GM23338 (cell line): ENCODE measurements around the gene TENM4. TPM values are rescaled to one million over a fixed set of nuclear protein-coding genes. Genes with fewer than 3 reads are reported as not detected.
"Not testable (repeated sequence)": the region's sequence is repeated elsewhere in the genome, so short reads cannot be mapped to it uniquely, and the experiment has no call there.

Experiments
- ATAC-seq: fragments of 200-7000 bp; cut with Tn5 transposase; 3 replicates; pipeline ENCODE4 v1.9.1; 2020
- DNase-seq: peaks from one replicate; pipeline ENCODE4 v3.0.0-alpha.2; 2015; ENCODE audit warnings: low spot score
- H2AFZ ChIP-seq: fragments of 200-600 bp; sonication (generic); 2 replicates; pipeline ENCODE4 v1.8.0; 2016; ENCODE audit warnings: antibody characterized with exemption, mild to moderate bottlenecking, moderate library complexity
- H3F3A ChIP-seq: fragments of 200-600 bp; sonication (generic); replicated peaks from 2 replicates; pipeline ENCODE4 v1.8.0; 2017; ENCODE audit warnings: antibody characterized with exemption, mixed run types, low read depth
- H3K27ac ChIP-seq: fragments of 200-600 bp; sonication (generic); 2 replicates; pipeline ENCODE4 v1.6.1; 2016; ENCODE audit warnings: low read depth
- H3K27me3 ChIP-seq: fragments of 200-600 bp; sonication (generic); 2 replicates; pipeline ENCODE4 v1.8.0; 2016; ENCODE audit warnings: mild to moderate bottlenecking, mixed run types, moderate library complexity; ENCODE audit not compliant: insufficient read depth
- H3K36me3 ChIP-seq: fragments of 200-600 bp; sonication (generic); 2 replicates; pipeline ENCODE4 v1.8.0; 2016; ENCODE audit warnings: mild to moderate bottlenecking; ENCODE audit not compliant: insufficient read depth
- H3K4me1 ChIP-seq: fragments of 200-600 bp; sonication (generic); 2 replicates; pipeline ENCODE4 v1.8.0; 2016; ENCODE audit warnings: mild to moderate bottlenecking, moderate library complexity; ENCODE audit not compliant: insufficient read depth
- H3K4me2 ChIP-seq: fragments of 200-600 bp; sonication (generic); 2 replicates; pipeline ENCODE4 v1.7.1; 2017; ENCODE audit warnings: mixed run types
- H3K4me3 ChIP-seq: fragments of 200-600 bp; sonication (generic); 2 replicates; pipeline ENCODE4 v1.6.1; 2016; ENCODE audit warnings: mixed run types
- H3K79me2 ChIP-seq: fragments of 200-600 bp; sonication (generic); replicated peaks from 2 replicates; pipeline ENCODE4 v1.8.0; 2017; ENCODE audit warnings: mild to moderate bottlenecking; ENCODE audit not compliant: insufficient read depth
- H3K9me2 ChIP-seq: fragments of 200-600 bp; sonication (generic); 2 replicates; pipeline ENCODE4 v1.8.0; 2017; ENCODE audit not compliant: insufficient read depth
- H4K20me1 ChIP-seq: fragments of 200-600 bp; sonication (generic); replicated peaks from 2 replicates; pipeline ENCODE4 v1.8.0; 2017; ENCODE audit warnings: mild to moderate bottlenecking; ENCODE audit not compliant: insufficient read depth
- H3K27ac Mint-ChIP-seq: 2 replicates; pipeline ENCODE4 v1.8.0; 2020; ENCODE audit warnings: inconsistent platforms, mild to moderate bottlenecking, moderate library complexity, mixed read lengths
- H3K27me3 Mint-ChIP-seq: 3 replicates; pipeline ENCODE4 v1.8.0; 2022; ENCODE audit warnings: low read depth, mild to moderate bottlenecking, moderate library complexity, mixed read lengths, inconsistent platforms; ENCODE audit not compliant: insufficient read depth, poor library complexity
- H3K36me3 Mint-ChIP-seq: 3 replicates; pipeline ENCODE4 v1.8.0; 2021; ENCODE audit warnings: low read depth, mild to moderate bottlenecking, inconsistent platforms, moderate library complexity, mixed read lengths
- H3K4me1 Mint-ChIP-seq: 3 replicates; pipeline ENCODE4 v1.8.0; 2020; ENCODE audit warnings: mild to moderate bottlenecking, inconsistent platforms, mixed read lengths
- H3K4me3 Mint-ChIP-seq: 3 replicates; pipeline ENCODE4 v1.8.0; 2021; ENCODE audit warnings: moderate library complexity, mild to moderate bottlenecking, inconsistent platforms, mixed read lengths
- H3K9me3 Mint-ChIP-seq: 3 replicates; pipeline ENCODE4 v1.8.0; 2020; ENCODE audit warnings: moderate library complexity, mild to moderate bottlenecking, inconsistent platforms, mixed read lengths
- CREB1 ChIP-seq: fragments of 250-450 bp; sonication (Bioruptor Pico); IDR thresholded peaks from 2 replicates; pipeline ENCODE4 v1.5.0; 2020; ENCODE audit warnings: low read depth, mild to moderate bottlenecking, moderate library complexity
- EZH2 ChIP-seq: fragments of 200-600 bp; sonication (generic); IDR thresholded peaks from one replicate; pipeline ENCODE4 v1.8.0; 2017; ENCODE audit warnings: antibody characterized with exemption, mild to moderate bottlenecking, low read depth; ENCODE audit not compliant: unreplicated experiment
- EZH2phosphoT487 ChIP-seq: fragments of 200-600 bp; sonication (generic); IDR thresholded peaks from one replicate; pipeline ENCODE4 v1.8.1; 2018; ENCODE audit warnings: antibody characterized with exemption; ENCODE audit not compliant: unreplicated experiment
- JUNB ChIP-seq: IDR thresholded peaks from one replicate; pipeline ENCODE4 v1.6.1; 2016; ENCODE audit warnings: antibody characterized with exemption; ENCODE audit not compliant: unreplicated experiment
- NANOG ChIP-seq: IDR thresholded peaks from 2 replicates; pipeline ENCODE4 v1.6.1; 2016; ENCODE audit warnings: antibody characterized with exemption, borderline replicate concordance
- POLR2AphosphoS5 ChIP-seq: IDR thresholded peaks from 2 replicates; pipeline ENCODE4 v1.6.1; 2016; ENCODE audit warnings: antibody characterized with exemption, low read depth
- STAT1 ChIP-seq: IDR thresholded peaks from one replicate; pipeline ENCODE4 v1.6.1; 2016; ENCODE audit warnings: antibody characterized with exemption; ENCODE audit not compliant: unreplicated experiment
- ZNF114 ChIP-seq: fragments of 250-450 bp; sonication (Bioruptor Pico); IDR thresholded peaks from 2 replicates; pipeline ENCODE4 v1.5.0; 2020; ENCODE audit warnings: mild to moderate bottlenecking, moderate library complexity
- ZNF331 ChIP-seq: fragments of 250-450 bp; sonication (Bioruptor Pico); IDR thresholded peaks from 2 replicates; pipeline ENCODE4 v1.5.0; 2020; ENCODE audit warnings: low read depth, mild to moderate bottlenecking, moderate library complexity
- polyA plus RNA-seq: library from polyadenylated mRNA; unstranded; fragments of >200 nt; fragmentation: Nextera tagmentation; extraction: Ambion mirVana; gene quantifications from 2 replicates; pipeline ENCODE4 v1.2.1, GENCODE V29; 2016
- total RNA-seq: library from RNA; depleted of rRNA; stranded (reverse); fragments of >200 nt; shearing (Covaris generic); gene quantifications from 2 replicates; pipeline ENCODE4 v1.2.3, GENCODE V29; 2014
- TF ChIP-seq, protein P1 (sequence below), 2 experiments: fragments of 200-600 bp in 1 of 2; sonication (generic) in 1 of 2; conservative IDR thresholded peaks; 2 replicates each; pipeline versions ENCODE4 v1.5.1 to v1.6.1; 2016 to 2017; ENCODE audit warnings: antibody characterized with exemption in 2 of 2, low read depth in 2 of 2, mild to moderate bottlenecking in 2 of 2, moderate library complexity in 1 of 2

Gene TENM4
- total and polyA plus RNA-seq, 2 experiments from 2014 or later: 7.3 TPM

GRCh38 chr11:78828676-78829075 lies 612.2 kb downstream of the TENM4 start:
- Histone ChIP-seq H3K4me2 (no peak overlapping the region), H3K36me3 (no peaks in the 10 kb centered on the region), H3K27ac (no peak overlapping the region), H2AFZ (no peak overlapping the region), H3K9me2 (0 out of 2 replicates have a peak, but pooled peaks cover 3% of the 10 kb centered on the region), H3K4me1 (peaks cover 5% of the 10 kb centered on the region; the same call in 1 of the 2 replicates), H4K20me1 (no peaks in the 10 kb centered on the region), H3K27me3 (no peaks in the 10 kb centered on the region), H3K4me3 (no peak overlapping the region), H3K79me2 (no peaks in the 10 kb centered on the region), H3F3A (no peaks in the 10 kb centered on the region)
- Mint-ChIP-seq H3K4me1 (peaks cover 20% of the 10 kb centered on the region), H3K4me3 (no peak overlapping the region), H3K36me3 (no peaks in the 10 kb centered on the region), H3K9me3 (no peaks in the 10 kb centered on the region), H3K27ac (no peak overlapping the region), H3K27me3 (no peaks in the 10 kb centered on the region)
- TF ChIP-seq, protein P1, sequence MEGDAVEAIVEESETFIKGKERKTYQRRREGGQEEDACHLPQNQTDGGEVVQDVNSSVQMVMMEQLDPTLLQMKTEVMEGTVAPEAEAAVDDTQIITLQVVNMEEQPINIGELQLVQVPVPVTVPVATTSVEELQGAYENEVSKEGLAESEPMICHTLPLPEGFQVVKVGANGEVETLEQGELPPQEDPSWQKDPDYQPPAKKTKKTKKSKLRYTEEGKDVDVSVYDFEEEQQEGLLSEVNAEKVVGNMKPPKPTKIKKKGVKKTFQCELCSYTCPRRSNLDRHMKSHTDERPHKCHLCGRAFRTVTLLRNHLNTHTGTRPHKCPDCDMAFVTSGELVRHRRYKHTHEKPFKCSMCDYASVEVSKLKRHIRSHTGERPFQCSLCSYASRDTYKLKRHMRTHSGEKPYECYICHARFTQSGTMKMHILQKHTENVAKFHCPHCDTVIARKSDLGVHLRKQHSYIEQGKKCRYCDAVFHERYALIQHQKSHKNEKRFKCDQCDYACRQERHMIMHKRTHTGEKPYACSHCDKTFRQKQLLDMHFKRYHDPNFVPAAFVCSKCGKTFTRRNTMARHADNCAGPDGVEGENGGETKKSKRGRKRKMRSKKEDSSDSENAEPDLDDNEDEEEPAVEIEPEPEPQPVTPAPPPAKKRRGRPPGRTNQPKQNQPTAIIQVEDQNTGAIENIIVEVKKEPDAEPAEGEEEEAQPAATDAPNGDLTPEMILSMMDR (conservative IDR thresholded peaks at IDR 0.05; ENCODE audit: low read depth in 2 of 2): no peak
- TF ChIP-seq ZNF114 (no peak), ZNF331 (CRISPR knock-in tag) (no peak), STAT1 (no peak), POLR2AphosphoS5 (no peak), NANOG (no peak), EZH2phosphoT487 (no peak), EZH2 (no peak)
- ATAC-seq (no peak), DNase-seq (no peak)

DNA sequence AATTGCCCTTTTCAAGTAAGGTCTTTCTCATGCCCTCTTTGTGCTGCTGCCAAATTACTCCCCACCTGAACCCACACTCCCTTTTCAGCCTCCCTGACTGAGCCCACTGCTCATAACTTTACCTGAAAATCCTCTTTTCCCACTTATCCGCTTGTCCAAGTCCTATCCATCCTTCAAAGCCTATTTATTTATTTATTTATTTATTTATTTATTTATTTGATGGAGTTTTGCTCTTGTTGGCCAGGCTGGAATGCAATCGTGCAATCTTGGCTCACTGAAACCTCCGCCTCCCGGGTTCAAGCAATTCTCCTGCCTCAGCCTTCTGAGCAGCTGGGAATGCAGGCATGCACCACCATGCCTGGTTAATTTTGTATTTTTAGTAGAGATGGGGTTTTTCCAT lies 613.5 kb downstream of the TENM4 start:
- not testable (repeated sequence) for H3K27me3 ChIP-seq, H4K20me1 ChIP-seq, H3K4me2 ChIP-seq, H3K27ac Mint-ChIP-seq, H3K27ac ChIP-seq, ATAC-seq, H3K79me2 ChIP-seq, H2AFZ ChIP-seq, H3F3A ChIP-seq, H3K36me3 Mint-ChIP-seq, DNase-seq, H3K36me3 ChIP-seq, H3K4me1 ChIP-seq, H3K4me3 Mint-ChIP-seq, H3K27me3 Mint-ChIP-seq, H3K9me2 ChIP-seq, H3K4me3 ChIP-seq, H3K9me3 Mint-ChIP-seq
- peaks cover 20% of the 10 kb centered on the region for H3K4me1 Mint-ChIP-seq

DNA sequence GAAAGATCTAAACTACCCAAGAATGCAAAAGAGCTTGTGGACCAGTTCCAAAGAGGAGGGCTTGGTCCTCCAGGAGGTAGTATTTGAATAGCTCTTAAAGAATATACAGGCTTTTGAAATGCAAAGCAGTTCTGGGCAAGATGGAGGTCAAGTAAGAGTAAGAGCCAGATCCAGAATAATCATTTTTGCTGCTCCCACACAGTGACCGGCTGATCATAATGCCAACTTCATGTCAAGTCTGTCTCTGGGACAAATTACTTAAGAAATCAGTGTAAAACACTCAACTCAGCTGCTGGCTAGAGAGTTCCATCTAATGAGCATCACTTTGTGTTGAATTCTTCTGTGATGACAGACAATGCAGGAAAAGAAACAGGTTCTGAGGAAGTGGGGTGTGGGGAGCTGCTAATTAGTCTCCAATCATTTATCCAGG lies 615.2 kb downstream of the TENM4 start:
- Histone ChIP-seq H3K27me3 (no peaks in the 10 kb centered on the region), H3K4me2 (no peak overlapping the region), H3K9me2 (0 out of 2 replicates have a peak, but pooled peaks cover 3% of the 10 kb centered on the region), H3K36me3 (no peaks in the 10 kb centered on the region), H2AFZ (no peak overlapping the region), H4K20me1 (no peaks in the 10 kb centered on the region), H3F3A (no peaks in the 10 kb centered on the region), H3K27ac (no peak overlapping the region), H3K79me2 (no peaks in the 10 kb centered on the region), H3K4me3 (no peak overlapping the region), H3K4me1 (peaks cover 5% of the 10 kb centered on the region; the same call in 1 of the 2 replicates)
- no peak for DNase-seq
- Mint-ChIP-seq H3K27me3 (peaks cover 3% of the 10 kb centered on the region), H3K4me3 (no peak overlapping the region), H3K36me3 (no peaks in the 10 kb centered on the region), H3K9me3 (no peaks in the 10 kb centered on the region), H3K4me1 (peaks cover 14% of the 10 kb centered on the region), H3K27ac (no peak overlapping the region)
- no peak for ATAC-seq
- no peak for TF ChIP-seq CREB1 (CRISPR knock-in tag)
- TF ChIP-seq, protein P1 (conservative IDR thresholded peaks at IDR 0.05; ENCODE audit: low read depth in 2 of 2): no peak
- TF ChIP-seq ZNF331 (CRISPR knock-in tag): no peak
- no peak for TF ChIP-seq EZH2phosphoT487
- TF ChIP-seq STAT1: no peak
- no peak for TF ChIP-seq EZH2
- no peak for TF ChIP-seq POLR2AphosphoS5
- no peak for TF ChIP-seq JUNB
